Right renal cortex interstitium (tissue), 3 donors: ENCODE results near the gene POR. TPM values are rescaled to one million over a fixed set of nuclear protein-coding genes. Genes with fewer than 3 reads are reported as not detected.

ENCODE experiments used
- DNase-seq, 3 donors: peaks; one replicate each; pipeline ENCODE4 v3.0.0-alpha.2; 2013; ENCODE audit warnings: low read depth in 3 of 3, low spot score in 2 of 3
- polyA plus RNA-seq, 3 donors: library from polyadenylated mRNA; unstranded; fragments of 120-200 nt; gene quantifications; one replicate each; pipeline ENCODE4 v1.2.1, GENCODE V29; 2013; ENCODE audit not compliant: insufficient read length in 3 of 3

POR gene
- polyA plus RNA-seq, 3 donors = 53.9 to 56.4 (median 55.2) TPM

GRCh38 chr7:75948179-75948578 lies 33.2 kb downstream of the POR start:
- no peak for DNase-seq

GRCh38 chr7:75950111-75950681 lies 35.2 kb downstream of the POR start:
- DNase-seq = no peak

- no peak for DNase-seq
Observed at GRCh38 chr7:75951506-75951905, 36.6 kb downstream of the POR start.

- no peak for DNase-seq
Observed at GRCh38 chr7:75953431-75953830, 38.5 kb downstream of the POR start.

DNA sequence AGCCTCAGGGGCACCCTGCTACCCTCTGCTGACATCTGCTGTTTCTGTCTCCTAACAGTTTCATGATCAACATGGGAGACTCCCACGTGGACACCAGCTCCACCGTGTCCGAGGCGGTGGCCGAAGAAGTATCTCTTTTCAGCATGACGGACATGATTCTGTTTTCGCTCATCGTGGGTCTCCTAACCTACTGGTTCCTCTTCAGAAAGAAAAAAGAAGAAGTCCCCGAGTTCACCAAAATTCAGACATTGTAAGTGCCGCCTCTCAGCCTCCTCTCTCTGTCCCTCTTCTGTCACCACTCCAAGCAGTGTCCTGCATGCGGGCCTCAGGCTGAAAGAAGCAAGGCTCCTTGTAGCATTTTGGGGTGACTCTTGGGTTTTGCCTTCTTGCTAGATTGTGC lies 39.0 kb downstream of the POR start:
- no peak for DNase-seq

DNA sequence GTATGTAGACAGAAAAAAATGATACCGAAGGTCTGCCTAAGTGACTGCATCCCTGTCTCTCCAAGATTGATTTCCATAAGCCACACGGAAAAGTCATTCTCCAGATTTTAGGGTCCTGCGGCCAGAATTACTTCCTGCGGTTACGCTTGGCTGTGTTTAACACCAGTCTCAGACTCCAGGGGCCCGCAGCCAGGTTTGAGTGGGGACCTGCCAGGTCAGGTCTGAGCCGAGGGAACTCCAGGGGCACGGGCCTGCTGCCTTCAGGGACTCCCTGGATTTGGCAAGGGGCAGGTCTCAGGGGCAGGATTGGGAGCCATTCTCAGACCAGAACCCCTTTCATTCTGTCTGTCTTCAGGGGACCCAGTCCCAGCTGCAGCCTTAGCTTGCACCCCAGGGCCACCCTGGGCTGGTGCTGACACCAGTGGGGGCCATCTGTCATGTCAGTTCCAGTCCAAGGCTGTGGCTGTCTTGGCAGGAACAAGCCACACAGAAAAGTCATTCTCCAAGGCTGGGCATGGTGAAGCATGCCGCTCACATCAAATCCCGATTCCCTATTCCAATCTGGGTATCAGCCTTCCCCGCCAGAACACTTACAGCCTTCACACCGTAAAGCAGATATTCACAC lies 40.5 kb downstream of the POR start:
- no peak for DNase-seq

- DNase-seq = no peak
Observed at GRCh38 chr7:75957021-75957736, 42.2 kb downstream of the POR start.

DNA sequence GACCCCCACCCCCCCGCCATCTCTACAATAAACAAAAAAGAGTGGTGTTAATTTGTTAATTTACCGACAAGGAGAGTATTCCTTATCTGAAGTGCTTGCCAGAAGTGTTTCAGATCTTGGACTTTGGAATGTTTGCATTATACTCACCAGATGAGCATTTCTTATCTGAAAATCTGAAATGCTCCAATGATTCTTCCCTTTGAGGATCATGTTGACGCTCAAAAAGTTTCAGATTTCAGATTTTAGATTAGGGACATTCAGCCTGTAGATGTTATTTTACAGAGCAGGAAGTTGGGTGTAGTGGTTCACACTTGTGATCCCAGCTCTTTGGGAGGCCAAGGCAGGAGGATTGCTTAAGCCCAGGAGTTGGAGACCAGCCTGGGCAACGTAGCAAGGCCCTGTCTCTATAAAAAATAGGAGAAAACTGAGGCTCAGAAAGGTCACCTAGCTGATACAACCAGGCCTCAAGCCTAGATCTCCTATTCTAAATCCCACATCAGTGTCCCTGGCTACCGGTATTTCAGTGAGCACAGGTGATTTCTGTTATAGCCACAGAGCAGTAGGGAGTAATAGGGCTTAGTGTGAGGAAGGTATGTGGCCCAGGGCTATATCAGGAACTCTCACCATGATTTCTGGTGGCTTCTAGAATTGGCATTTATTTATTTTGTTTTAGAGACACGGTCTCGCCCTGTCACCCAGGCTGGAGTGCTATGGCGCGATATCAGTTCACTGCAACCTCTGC lies 44.0 kb downstream of the POR start:
- DNase-seq = no peak

GRCh38 chr7:75960372-75960771 lies 45.4 kb downstream of the POR start:
- DNase-seq = no peak

DNA sequence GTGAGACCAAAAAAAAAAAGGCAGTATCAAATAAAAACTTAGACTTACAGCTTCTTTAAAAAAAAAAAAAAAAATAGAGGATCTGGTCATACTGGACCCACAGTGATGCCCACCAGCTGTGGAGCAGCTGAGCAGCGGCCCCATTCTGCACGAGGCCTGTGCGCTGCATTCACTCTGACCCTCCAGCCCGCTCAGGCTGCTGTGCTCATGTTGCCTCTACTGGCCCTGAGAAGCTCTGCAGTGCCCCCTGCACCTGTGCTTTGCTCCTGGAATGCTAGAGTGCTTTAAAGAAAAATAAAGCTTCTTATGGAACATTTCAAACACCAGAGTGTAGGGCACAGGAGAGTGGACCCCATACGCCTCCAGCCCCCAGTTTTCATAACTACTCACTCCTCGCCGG lies 46.3 kb downstream of the POR start:
- DNase-seq = no peak

GRCh38 chr7:75962607-75963380 lies 47.8 kb downstream of the POR start:
- no peak for DNase-seq

DNA sequence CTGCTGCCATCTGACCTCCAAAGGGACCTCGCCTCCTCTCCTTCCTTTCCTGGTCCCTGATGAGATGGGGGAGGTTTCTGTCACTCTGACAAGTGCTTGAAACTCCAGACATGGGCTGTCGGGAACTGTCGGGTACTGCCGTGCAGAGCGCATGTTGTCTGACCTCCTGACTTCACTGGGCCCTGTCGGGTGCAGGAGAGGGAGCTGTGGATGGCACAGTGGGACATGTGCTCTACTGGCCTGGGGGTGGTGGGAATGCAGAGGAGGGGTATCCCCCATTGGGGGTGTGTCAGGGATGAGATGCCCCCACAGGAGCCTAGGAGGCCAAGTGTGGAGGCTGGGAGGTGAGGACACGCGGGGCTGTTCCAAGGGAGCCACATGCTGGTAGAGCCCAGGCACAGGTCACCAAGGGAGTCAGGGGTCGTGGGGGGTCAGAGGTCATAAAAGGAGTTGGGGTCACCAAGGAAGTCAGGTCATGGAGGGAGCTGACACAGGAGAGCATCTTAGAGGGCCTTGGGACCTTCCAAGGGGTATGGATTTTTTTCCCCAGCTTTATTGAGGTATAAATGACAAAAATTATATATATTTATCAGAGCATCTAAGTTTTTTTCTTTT lies 48.5 kb downstream of the POR start:
- no peak for DNase-seq

GRCh38 chr7:75965617-75966016 lies 50.7 kb downstream of the POR start:
- DNase-seq = no peak

- no peak for DNase-seq
Observed at GRCh38 chr7:75966190-75966961, 51.4 kb downstream of the POR start.

- DNase-seq = no peak
Observed at GRCh38 chr7:75967055-75967454, 52.1 kb downstream of the POR start.

- DNase-seq = peak in 1 of 3 donors; percentile 61
Observed at GRCh38 chr7:75967487-75967997, 52.6 kb downstream of the POR start.

- no peak for DNase-seq
Observed at GRCh38 chr7:75968012-75968411, 53.1 kb downstream of the POR start.

GRCh38 chr7:75968561-75969001 lies 53.6 kb downstream of the POR start:
- no peak for DNase-seq

DNA sequence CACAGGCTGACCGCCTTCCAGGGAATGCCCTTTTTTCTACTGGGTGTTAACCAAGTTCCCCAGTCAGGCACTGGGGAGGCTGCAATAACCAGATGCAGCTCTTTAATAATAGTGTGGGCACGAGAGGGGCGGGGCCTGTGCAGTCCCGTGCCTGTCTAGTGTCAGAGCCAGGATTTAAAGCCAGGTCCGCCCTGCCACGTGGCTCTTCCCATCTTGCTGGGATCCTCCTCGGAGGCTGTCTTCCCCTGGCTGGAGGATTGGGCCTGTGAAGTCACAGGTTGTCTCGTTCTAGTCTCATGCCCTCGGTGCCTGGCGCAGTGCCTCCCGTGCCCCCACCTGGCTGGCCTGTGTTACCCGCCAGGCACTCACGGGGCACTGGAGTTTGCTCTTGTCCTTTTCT lies 54.2 kb downstream of the POR start:
- no peak for DNase-seq
